ENCODE data around the gene MYO1D.

DNA sequence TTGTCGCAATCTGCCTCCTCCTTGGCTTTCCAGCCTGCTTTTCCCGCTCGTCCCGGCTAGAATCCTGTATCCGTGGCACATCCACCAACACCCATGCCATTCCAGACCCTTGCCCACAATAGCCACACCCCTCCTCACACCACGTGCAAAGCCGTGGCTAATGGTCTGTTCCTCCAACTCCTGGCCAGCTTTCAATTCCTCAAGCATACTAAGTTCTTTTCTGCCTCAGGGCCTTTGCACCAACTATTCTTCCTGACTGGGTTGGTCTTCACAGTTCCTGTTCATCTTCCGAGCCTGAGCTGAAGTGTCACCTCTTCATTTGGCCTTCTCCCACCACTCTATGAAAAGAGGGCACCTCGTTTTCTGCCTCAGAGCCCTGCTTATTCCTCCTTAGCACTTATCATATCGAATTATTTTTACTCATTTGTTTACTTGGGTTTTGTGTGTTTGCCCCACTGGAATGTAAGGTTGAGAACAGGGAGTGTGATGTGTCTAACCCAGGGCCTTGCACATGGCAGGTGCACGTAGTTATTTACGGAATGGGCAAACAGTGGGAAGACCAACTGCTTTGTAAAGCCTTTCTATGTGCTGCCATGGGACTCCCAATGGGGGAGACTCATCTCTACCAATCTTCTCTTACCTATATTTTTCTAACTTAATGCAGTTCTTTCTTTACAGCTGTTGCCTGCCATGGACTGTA lies 321.2 kb downstream of the MYO1D start:
- TF ChIP-seq, protein P1, sequence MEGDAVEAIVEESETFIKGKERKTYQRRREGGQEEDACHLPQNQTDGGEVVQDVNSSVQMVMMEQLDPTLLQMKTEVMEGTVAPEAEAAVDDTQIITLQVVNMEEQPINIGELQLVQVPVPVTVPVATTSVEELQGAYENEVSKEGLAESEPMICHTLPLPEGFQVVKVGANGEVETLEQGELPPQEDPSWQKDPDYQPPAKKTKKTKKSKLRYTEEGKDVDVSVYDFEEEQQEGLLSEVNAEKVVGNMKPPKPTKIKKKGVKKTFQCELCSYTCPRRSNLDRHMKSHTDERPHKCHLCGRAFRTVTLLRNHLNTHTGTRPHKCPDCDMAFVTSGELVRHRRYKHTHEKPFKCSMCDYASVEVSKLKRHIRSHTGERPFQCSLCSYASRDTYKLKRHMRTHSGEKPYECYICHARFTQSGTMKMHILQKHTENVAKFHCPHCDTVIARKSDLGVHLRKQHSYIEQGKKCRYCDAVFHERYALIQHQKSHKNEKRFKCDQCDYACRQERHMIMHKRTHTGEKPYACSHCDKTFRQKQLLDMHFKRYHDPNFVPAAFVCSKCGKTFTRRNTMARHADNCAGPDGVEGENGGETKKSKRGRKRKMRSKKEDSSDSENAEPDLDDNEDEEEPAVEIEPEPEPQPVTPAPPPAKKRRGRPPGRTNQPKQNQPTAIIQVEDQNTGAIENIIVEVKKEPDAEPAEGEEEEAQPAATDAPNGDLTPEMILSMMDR (IDR thresholded peaks at IDR 0.05), result no peak
- TF ChIP-seq POLR2AphosphoS5 (IDR thresholded peaks at IDR 0.05; ENCODE audit: low read depth, low read length), result no peak

Measured in Panc1 (cell line).